MM.1S (cell line): ENCODE results near the gene CEACAM19.

Experiments
- EZH2 ChIP-seq: fragments of 300-600 bp; sonication (generic); optimal IDR thresholded peaks from 2 replicates; pipeline ENCODE3; 2017; ENCODE audit warnings: low read depth, mild to moderate bottlenecking, antibody characterized with exemption, low read length, mixed read lengths
- EZH2phosphoT487 ChIP-seq: fragments of 300-600 bp; sonication (generic); IDR thresholded peaks from 2 replicates; pipeline ENCODE4 v1.6.1; 2018; ENCODE audit warnings: antibody characterized with exemption, low read length
- TF ChIP-seq, protein P1 (sequence below): fragments of 300-600 bp; sonication (generic); IDR thresholded peaks from 2 replicates; pipeline ENCODE4 v1.5.1; 2016; ENCODE audit warnings: antibody characterized with exemption, low read length, mixed read lengths

DNA sequence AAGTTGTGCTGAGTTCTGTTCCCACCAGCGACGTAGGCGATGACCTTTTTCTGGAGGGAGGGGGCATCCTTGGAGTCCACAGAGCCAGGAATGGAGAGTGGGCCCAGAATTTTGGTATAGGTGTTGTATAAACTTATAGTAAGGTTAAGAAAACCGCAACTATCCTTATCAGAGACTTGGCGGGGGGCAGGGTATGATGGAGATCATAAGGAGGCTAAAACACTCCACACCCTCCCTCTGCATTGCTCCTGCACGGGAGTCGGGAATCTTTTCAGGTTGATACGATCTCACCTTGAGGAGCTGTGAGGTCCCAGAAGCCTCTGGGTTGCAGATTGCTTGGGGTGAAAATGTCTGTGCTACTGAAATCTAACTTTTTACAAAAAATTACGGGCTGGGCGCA is 6.3 kb upstream of the CEACAM19 start:
- TF ChIP-seq EZH2phosphoT487 (no peak), EZH2 (no peak)
- TF ChIP-seq, protein P1, sequence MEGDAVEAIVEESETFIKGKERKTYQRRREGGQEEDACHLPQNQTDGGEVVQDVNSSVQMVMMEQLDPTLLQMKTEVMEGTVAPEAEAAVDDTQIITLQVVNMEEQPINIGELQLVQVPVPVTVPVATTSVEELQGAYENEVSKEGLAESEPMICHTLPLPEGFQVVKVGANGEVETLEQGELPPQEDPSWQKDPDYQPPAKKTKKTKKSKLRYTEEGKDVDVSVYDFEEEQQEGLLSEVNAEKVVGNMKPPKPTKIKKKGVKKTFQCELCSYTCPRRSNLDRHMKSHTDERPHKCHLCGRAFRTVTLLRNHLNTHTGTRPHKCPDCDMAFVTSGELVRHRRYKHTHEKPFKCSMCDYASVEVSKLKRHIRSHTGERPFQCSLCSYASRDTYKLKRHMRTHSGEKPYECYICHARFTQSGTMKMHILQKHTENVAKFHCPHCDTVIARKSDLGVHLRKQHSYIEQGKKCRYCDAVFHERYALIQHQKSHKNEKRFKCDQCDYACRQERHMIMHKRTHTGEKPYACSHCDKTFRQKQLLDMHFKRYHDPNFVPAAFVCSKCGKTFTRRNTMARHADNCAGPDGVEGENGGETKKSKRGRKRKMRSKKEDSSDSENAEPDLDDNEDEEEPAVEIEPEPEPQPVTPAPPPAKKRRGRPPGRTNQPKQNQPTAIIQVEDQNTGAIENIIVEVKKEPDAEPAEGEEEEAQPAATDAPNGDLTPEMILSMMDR: no peak
